Measurements from ENCODE around the gene GRB2.
A peak's percentile ranks its signal among the peaks of the same experiment; 100 is the strongest.
"Not testable (repeated sequence)": the region's sequence is repeated elsewhere in the genome, so short reads cannot be mapped to it uniquely, and the experiment has no call there.

GRB2 gene

GRCh38 chr17:75317671-75318070, 87.8 kb downstream of the GRB2 start:
- no peak for DNase-seq

- no peak for DNase-seq
Measured at GRCh38 chr17:75316253-75316652, 89.2 kb downstream of the GRB2 start.

GRCh38 chr17:75315541-75316243, 89.8 kb downstream of the GRB2 start:
- DNase-seq: no peak

GRCh38 chr17:75313941-75314551, 91.4 kb downstream of the GRB2 start:
- peak; percentile 89 to 92 for DNase-seq

DNA sequence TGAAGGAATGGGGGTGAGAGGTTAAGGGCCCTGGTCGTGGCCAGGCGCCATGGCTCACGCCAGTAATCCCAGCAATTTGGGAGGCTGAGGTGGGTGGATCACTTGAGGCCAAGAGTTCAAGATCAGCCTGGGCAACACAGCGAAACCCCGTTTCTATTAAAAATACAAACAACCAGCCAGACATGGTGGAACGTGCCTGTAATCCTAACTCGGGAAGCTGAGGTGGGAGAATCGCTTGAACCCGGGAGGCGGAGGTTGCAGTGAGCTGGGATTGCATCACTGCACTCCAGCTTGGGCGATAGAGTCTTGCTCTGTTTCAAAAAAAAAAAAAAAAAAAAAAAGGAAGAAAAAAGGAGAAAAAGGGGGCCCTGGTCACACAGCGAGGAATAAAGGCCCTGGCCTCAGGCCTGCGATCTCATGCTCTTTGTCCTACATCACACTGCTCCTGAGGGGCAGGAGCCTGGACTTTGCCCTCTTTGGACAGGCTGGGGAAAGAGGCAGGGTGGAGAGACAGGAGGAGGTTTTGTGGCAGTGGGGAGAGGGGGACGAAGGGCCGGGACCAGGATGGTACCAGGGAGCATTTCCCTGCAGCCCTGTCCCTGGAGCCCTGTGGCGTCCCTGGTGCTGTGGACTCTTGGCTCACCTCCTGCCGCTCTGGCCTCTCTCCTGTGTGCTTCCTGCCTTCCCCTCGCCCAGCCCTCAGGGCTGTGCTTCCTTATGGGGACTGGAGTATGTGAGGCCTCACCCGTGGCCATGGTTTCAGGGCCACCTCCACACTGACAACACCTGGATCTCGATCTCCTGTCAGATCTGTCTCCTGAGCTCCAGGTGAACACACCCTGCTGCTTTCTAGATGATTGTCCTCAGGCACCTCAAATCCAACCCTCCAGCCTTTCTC, 96.5 kb downstream of the GRB2 start:
- peak in 1 of 2 experiments; percentile 27 for DNase-seq

GRCh38 chr17:75307957-75308731, 97.3 kb downstream of the GRB2 start:
- no peak for DNase-seq

DNA sequence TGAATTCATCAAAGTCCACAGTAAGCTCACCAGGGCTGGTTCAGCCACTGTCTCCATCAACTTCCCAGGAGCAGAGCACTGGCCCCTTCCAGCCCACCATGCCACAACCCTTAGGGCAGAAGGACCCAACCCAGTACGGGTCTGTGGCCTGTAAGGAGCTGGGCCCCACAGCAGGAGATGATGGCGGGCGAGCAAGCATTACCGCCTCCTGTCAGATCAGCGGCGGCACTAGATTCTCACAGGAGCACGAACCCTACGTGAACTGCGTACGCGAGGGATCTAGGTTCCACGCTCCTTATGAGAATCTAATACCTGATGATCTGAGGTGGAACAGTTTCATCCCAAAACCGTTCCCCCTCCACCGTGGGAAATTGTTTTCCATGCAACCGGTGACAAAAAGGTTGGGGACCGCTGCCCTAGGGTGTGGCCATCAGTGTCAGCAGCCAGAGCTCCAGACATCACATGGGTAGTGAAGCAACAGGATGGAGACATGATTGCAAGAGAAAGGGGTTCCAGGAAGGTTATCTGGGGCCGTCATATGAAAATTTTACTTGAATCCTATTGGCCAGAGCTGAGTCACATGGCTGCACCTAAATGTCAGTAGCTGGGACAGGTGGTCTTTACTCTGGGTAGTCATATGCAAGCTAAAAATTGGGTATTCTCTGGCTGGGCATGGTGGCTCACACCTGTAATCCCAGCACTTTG, 103.8 kb downstream of the GRB2 start:
- no peak for DNase-seq

GRCh38 chr17:75301049-75301448, 104.4 kb downstream of the GRB2 start:
- DNase-seq: no peak

- no peak for DNase-seq
Measured at GRCh38 chr17:75300280-75300679, 105.2 kb downstream of the GRB2 start.

DNA sequence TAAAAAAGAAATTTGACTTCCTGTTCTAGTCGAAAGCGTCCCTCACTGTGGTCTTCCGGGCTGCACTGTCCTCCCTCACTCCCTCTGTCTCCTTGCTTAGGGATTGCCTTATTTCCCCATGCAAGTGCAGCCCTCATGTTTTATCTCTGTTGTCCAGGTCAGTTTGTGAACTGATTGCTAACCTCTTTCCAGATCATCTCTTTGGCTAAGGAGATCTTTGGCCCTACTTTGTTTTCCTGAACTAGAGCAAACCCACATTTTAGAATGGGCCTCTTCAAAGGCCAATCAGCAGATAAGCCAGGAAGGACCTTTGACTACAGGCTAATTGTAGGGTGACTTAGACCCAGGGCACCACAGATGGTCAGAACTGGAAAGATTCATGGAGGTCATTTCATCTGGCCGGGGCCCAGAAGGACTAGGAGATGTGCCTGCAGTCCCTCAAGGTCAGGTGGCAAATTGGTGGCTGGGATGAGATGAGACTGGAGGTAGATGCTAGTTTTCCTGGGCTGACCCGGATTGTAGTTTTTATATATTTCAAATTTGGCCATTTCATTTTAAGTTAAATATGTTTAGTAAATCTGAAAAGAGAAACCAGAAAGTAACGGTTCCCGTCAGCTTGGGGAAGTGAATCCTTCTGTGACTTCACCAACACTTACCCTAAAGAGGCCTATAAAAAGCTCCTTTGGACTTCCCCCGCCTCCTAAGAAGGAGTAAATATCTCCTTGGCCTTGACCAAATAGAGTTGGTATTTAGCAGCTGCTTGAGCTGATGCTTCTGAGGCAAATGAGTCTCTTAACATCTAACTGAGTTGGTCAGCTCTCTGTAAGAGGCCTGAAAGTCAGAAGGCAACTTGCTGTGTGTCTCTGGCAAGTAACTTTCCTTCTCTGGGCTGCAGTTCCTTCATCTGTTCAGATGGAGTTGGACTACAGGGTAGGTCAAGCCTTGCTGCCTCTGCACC, 110.0 kb downstream of the GRB2 start:
- DNase-seq: peak; percentile 27 to 30

- DNase-seq: not testable (repeated sequence)
Measured at GRCh38 chr17:75292810-75293448, 112.5 kb downstream of the GRB2 start.

- peak; percentile 91 to 95 for DNase-seq
Measured at GRCh38 chr17:75289832-75290337, 115.6 kb downstream of the GRB2 start.

DNA sequence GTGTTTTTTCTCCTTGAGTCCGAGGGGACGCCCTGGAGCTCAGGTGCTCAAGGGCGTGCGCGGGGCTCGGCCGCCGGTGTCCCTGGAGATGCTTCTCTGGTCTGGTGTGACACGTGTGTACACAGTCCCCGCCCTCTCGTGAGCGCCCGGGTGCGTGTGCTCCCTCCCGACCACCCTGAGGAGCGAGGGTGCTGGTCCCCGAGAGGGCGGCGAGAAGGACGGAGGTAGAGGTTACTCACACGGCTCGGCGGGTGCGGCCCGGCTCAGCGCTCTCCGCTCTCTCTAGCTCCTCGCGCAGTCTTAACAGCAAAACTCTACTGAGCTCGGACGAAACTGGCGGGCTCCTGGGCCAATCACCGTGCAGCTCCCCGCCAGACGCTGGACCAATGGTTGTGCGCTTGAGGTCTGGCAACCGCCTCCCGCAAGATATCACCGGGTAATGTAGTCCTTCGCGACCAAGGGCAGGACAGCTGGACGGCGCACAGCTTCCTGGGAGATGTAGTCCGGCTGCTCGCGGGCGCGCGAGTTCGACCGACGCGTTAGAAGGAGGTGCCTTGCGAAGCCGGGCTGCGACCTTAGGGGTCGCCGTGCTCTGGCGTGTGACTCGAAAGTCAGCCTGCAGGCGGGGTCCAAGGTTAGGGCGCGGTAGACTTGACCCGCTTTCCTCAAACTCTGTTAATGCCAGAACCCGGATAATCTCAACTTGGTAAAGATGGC, 116.2 kb downstream of the GRB2 start, which contains the start of gene SLC25A19:
Gene SLC25A19 (minus strand): TSS at position 319 of the 717 bp plus-strand sequence. CDS start 2,669 bp downstream, outside the sequence.
- peak; percentile 100 for DNase-seq

DNA sequence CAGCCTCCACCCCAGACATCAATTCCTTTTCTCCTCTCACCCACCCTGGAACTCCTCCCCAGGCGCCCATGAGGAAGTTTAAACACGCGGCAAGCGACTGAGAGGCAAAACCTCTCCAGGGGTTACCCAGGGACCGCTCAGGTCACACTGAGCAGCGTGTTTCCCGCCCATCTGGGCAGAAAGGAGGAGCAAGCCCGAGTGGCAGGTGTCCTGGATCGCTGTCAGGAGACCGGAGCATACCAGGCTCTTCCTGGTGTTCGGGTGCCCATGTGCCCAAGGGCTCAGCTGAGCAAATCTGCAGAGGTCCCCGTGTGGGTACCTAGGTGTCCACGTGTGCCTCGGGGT, 116.7 kb downstream of the GRB2 start:
- peak; percentile 68 for DNase-seq

DNA sequence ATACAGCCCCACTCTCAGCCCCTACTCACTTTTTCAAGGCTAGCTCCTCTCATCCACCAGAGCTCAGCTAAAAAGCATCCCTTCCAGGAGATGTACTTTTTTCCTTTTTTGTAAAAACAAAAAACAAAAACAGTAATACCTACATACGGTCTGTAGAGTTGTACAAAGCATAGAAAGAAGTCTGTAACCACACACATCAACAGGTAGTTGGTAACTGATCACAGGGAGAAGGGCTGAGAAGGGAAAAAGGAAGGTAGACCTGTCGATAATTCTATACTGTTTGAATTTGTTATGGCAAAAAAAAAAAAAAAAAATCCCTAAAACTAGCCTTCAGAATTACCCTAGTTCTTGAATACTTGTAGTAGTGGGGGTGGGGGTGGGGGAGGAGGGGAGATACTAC, 117.1 kb downstream of the GRB2 start:
- DNase-seq: no peak

GRCh38 chr17:75287221-75287620, 118.3 kb downstream of the GRB2 start:
- DNase-seq: no peak

GRCh38 chr17:75285123-75285522, 120.4 kb downstream of the GRB2 start:
- no peak for DNase-seq

- DNase-seq: not testable (repeated sequence)
Measured at GRCh38 chr17:75280189-75280588, 125.3 kb downstream of the GRB2 start.

- no peak for DNase-seq
Measured at GRCh38 chr17:75277664-75278071, 127.8 kb downstream of the GRB2 start.
